ENCODE measurements around the gene WNT10A. TPM values are rescaled to one million over a fixed set of nuclear protein-coding genes. Genes with fewer than 3 reads are reported as not detected.

Gene WNT10A
- total and polyA plus RNA-seq, 9 of the 15 experiments (the other 6 are each of a cell fraction or from before 2014, with no cell fraction given): not detected

- ATAC-seq (no peak), DNase-seq (ENCODE audit: extremely low read depth in 1 of 4, low spot score in 3 of 4) (no peak), FAIRE-seq (no peak)
- WGBS (ENCODE audit: insufficient coverage, low coverage, missing lambda C conversion rate): 3% methylated on average over 16 of the region's 18 CpGs
- no peaks in the 10 kb centered on the region for H3K9me3 ChIP-seq (replicated peaks; ENCODE audit: control insufficient read depth, insufficient read depth, low read depth, low read length)
- ChIA-PET CTCF (ENCODE audit: low intra/inter-chr PET ratio) (no interaction called here), POLR2A (interaction anchor here (1.2 kb wide), 1 partner anchor 109 kb away, joined by 6 read pairs; no protein-coding TSS in a partner anchor)
- peaks cover 4 to 72% of the 10 kb centered on the region in 2 experiments; a peak in 3 of 5 replicates for H3K27me3 ChIP-seq (ENCODE audit: control insufficient read depth in 2 of 2, insufficient read depth in 2 of 2, low read length in 2 of 2)
- intact Hi-C loops (cut with micrococcal nuclease): no loop called here
- no peaks in the 10 kb centered on the region for H4K20me1 ChIP-seq (replicated peaks; ENCODE audit: control insufficient read depth, insufficient read depth, low read length)
- H3K9ac ChIP-seq (ENCODE audit: insufficient read depth in 1 of 2, low read depth in 2 of 2, low read length in 2 of 2): no peak within 1 kb of the TSS; a peak in 1 of 4 replicates
- H3K27ac ChIP-seq (ENCODE audit: extremely low read depth, low read depth, low read length): no peak within 1 kb of the TSS
- peaks cover 0 to 10% of the 10 kb centered on the region in 2 experiments; a peak in 1 of 5 replicates for H3K4me1 ChIP-seq (replicated peaks in 1 of 2; ENCODE audit: control insufficient read depth in 2 of 2, insufficient read depth in 2 of 2, low read length in 2 of 2)
- no peaks in the 10 kb centered on the region for H3K79me2 ChIP-seq (ENCODE audit: control insufficient read depth, insufficient read depth, low read length)
- H3K4me3 ChIP-seq: no peak within 1 kb of the TSS
- H2AFZ ChIP-seq (ENCODE audit: low read depth, low read length): no peak within 1 kb of the TSS
- in situ Hi-C loops (cut with MboI): no loop called here
- BruUV-seq (replicated peaks): no TSS peak
- H3K4me2 ChIP-seq (ENCODE audit: insufficient read depth, low read length): no peak within 1 kb of the TSS
- no peaks in the 10 kb centered on the region for H3K36me3 ChIP-seq (ENCODE audit: control insufficient read depth, insufficient read depth, low read length)
- H3K9me1 ChIP-seq (ENCODE audit: control insufficient read depth, insufficient read depth, low read length): no peaks in the 10 kb centered on the region
- TF ChIP-seq HLTF (IDR thresholded peaks at IDR 0.05) (no peak), POLR3G (IDR thresholded peaks at IDR 0.05; ENCODE audit: extremely low read depth, insufficient read length, insufficient replicate concordance) (no peak), TRIM28 (IDR thresholded peaks at IDR 0.05) (no peak), ZNF175 (CRISPR knock-in tag; IDR thresholded peaks at IDR 0.05; ENCODE audit: low read depth) (no peak), ZNF140 (CRISPR knock-in tag; IDR thresholded peaks at IDR 0.05) (no peak), NR2C2 (CRISPR knock-in tag; IDR thresholded peaks at IDR 0.05) (no peak), NR2C2 (tag; IDR thresholded peaks at IDR 0.05) (no peak), ZNF780A (CRISPR knock-in tag; IDR thresholded peaks at IDR 0.05) (no peak), ZFP91 (CRISPR knock-in tag; IDR thresholded peaks at IDR 0.05) (no peak), KAT2B (IDR thresholded peaks at IDR 0.05; ENCODE audit: low read depth, low read length) (no peak), TCF3 (CRISPR knock-in tag; IDR thresholded peaks at IDR 0.05) (no peak), LEF1 (IDR thresholded peaks at IDR 0.05) (no peak), ZNF174 (CRISPR knock-in tag; IDR thresholded peaks at IDR 0.05) (no peak), ZNF318 (IDR thresholded peaks at IDR 0.05; ENCODE audit: borderline replicate concordance in 1 of 2, low read depth in 1 of 2) (no peak)
These were observed 49.2 kb upstream of the WNT10A start, which contains the start of gene PRKAG3 for GRCh38 chr2:218831378-218831990. TSS of gene PRKAG3 (minus strand) at chr2:218831803.

All from K562 (cell line).